Measurements from ENCODE around the gene CREBBP.

GRCh38 chr16:3814755-3815154 is 65.8 kb downstream of the CREBBP start:
- TF ChIP-seq CTCF (IDR thresholded peaks at IDR 0.05 in 2 of 3, conservative IDR thresholded peaks at IDR 0.05 in 1 of 3; ENCODE audit: insufficient read depth in 2 of 3, low read depth in 1 of 3, low read length in 3 of 3) (no peak), KDM1A (IDR thresholded peaks at IDR 0.05) (no peak), TSHZ1 (CRISPR knock-in tag; IDR thresholded peaks at IDR 0.05) (no peak), ZBED1 (IDR thresholded peaks at IDR 0.05) (no peak), USF2 (CRISPR knock-in tag; IDR thresholded peaks at IDR 0.05) (no peak), ZNF24 (IDR thresholded peaks at IDR 0.05) (no peak), U2AF1 (optimal IDR thresholded peaks at IDR 0.05; ENCODE audit: low read depth, low read length) (no peak), POLR2A (conservative IDR thresholded peaks at IDR 0.05) (no peak), ZNF224 (CRISPR knock-in tag; IDR thresholded peaks at IDR 0.05) (no peak), ESRRA (IDR thresholded peaks at IDR 0.05; ENCODE audit: borderline replicate concordance, low read depth) (no peak), FOXA1 (IDR thresholded peaks at IDR 0.05; ENCODE audit: borderline replicate concordance) (no peak), ZBTB40 (IDR thresholded peaks at IDR 0.05) (no peak), ZBTB40 (CRISPR knock-in tag; IDR thresholded peaks at IDR 0.05) (no peak)
- TF ChIP-seq, protein P1, sequence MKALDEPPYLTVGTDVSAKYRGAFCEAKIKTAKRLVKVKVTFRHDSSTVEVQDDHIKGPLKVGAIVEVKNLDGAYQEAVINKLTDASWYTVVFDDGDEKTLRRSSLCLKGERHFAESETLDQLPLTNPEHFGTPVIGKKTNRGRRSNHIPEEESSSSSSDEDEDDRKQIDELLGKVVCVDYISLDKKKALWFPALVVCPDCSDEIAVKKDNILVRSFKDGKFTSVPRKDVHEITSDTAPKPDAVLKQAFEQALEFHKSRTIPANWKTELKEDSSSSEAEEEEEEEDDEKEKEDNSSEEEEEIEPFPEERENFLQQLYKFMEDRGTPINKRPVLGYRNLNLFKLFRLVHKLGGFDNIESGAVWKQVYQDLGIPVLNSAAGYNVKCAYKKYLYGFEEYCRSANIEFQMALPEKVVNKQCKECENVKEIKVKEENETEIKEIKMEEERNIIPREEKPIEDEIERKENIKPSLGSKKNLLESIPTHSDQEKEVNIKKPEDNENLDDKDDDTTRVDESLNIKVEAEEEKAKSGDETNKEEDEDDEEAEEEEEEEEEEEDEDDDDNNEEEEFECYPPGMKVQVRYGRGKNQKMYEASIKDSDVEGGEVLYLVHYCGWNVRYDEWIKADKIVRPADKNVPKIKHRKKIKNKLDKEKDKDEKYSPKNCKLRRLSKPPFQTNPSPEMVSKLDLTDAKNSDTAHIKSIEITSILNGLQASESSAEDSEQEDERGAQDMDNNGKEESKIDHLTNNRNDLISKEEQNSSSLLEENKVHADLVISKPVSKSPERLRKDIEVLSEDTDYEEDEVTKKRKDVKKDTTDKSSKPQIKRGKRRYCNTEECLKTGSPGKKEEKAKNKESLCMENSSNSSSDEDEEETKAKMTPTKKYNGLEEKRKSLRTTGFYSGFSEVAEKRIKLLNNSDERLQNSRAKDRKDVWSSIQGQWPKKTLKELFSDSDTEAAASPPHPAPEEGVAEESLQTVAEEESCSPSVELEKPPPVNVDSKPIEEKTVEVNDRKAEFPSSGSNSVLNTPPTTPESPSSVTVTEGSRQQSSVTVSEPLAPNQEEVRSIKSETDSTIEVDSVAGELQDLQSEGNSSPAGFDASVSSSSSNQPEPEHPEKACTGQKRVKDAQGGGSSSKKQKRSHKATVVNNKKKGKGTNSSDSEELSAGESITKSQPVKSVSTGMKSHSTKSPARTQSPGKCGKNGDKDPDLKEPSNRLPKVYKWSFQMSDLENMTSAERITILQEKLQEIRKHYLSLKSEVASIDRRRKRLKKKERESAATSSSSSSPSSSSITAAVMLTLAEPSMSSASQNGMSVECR (CRISPR knock-in tag; IDR thresholded peaks at IDR 0.05) = no peak

Data from K562 (cell line).